Naive thymus-derived CD8-positive, alpha-beta T cell (primary cell): ENCODE results near the gene SYCE3. TPM values are rescaled to one million over a fixed set of nuclear protein-coding genes. Genes with fewer than 3 reads are reported as not detected.

Experiments
- ATAC-seq, 2 donors: fragments of 150-1000 bp; cut with Tn5 transposase in 1 of 2; sonication (Bioruptor Pico), chemical (Tn5 transposase) in 1 of 2; 1 replicate in 1 of 2; 2 replicates in 1 of 2; pipeline ENCODE4 v1.10.0; 2021; ENCODE audit warnings: mild to moderate bottlenecking in 2 of 2, moderate library complexity in 2 of 2
- POLR2A ChIA-PET: fragments of 350-600 bp; sonication (Branson Sonifier 250); formaldehyde crosslinking; loops from one replicate; lab custom pipeline; 2021; ENCODE audit warnings: antibody characterized with exemption; lab: Charles Lee
- DNase-seq, 10 donors: peaks; one replicate each; pipeline versions ENCODE4 v3.0.0 to v3.0.0-alpha.2; 2020 to 2022
- H3K27ac Mint-ChIP-seq, 10 donors: one replicate each; pipeline ENCODE4 v1.8.0; 2020 to 2022; ENCODE audit warnings: mild to moderate bottlenecking in 10 of 10, mixed read lengths in 10 of 10, moderate library complexity in 4 of 10, inconsistent platforms in 1 of 10
- H3K27me3 Mint-ChIP-seq, 5 donors: one replicate each; pipeline ENCODE4 v1.8.0; 2021 to 2022; ENCODE audit warnings: mixed read lengths in 5 of 5
- H3K36me3 Mint-ChIP-seq, 3 donors: one replicate each; pipeline ENCODE4 v1.8.0; 2020 to 2022; ENCODE audit warnings: mixed read lengths in 3 of 3, mild to moderate bottlenecking in 2 of 3, inconsistent platforms in 1 of 3
- H3K4me1 Mint-ChIP-seq, 4 donors: one replicate each; pipeline ENCODE4 v1.8.0; 2021 to 2022; ENCODE audit warnings: mixed read lengths in 4 of 4
- H3K4me3 Mint-ChIP-seq, 10 donors: one replicate each; pipeline ENCODE4 v1.8.0; 2020 to 2022; ENCODE audit warnings: mild to moderate bottlenecking in 10 of 10, mixed read lengths in 10 of 10, moderate library complexity in 6 of 10, inconsistent platforms in 1 of 10
- H3K9me3 Mint-ChIP-seq, 9 donors: one replicate each; pipeline ENCODE4 v1.8.0; 2020 to 2022; ENCODE audit warnings: mixed read lengths in 9 of 9, mild to moderate bottlenecking in 3 of 9, inconsistent platforms in 1 of 9, moderate library complexity in 1 of 9
- polyA plus RNA-seq, 3 donors: library from polyadenylated mRNA; unstranded; fragments of 300-500 nt; fragmentation: Illumina TruSeq; gene quantifications; one replicate each; pipeline ENCODE4 v1.2.3, GENCODE V29; 2021
- total RNA-seq, 8 experiments: library from RNA in 2 of 8; stranded (reverse) in 2 of 8; gene quantifications; one replicate each; pipeline ENCODE4 v1.2.3 and lab custom pipeline; 2021 to 2026

Gene SYCE3
- total and polyA plus RNA-seq, 5 experiments from 2014 or later, result not detected

- peaks cover 2 to 19% (median 15%) of the 10 kb centered on the region in 4 donors for H3K4me1 Mint-ChIP-seq
- H3K27ac Mint-ChIP-seq, result peak overlapping the region in 3 of 10 donors; percentile 29 to 92 (median 38)
- DNase-seq (no peak), ATAC-seq (no peak)
- POLR2A ChIA-PET, result interaction anchor here (0.8 to 7.9 kb wide), 7 partner anchors 13 to 254 kb away, joined by 3 to 128 read pairs (median 8); partner anchors contain the start of gene SCO2
- no peaks in the 10 kb centered on the region for H3K27me3 Mint-ChIP-seq
- H3K36me3 Mint-ChIP-seq, result peaks cover 0 to 5% (median 0%) of the 10 kb centered on the region in 3 donors
- H3K9me3 Mint-ChIP-seq, result no peaks in the 10 kb centered on the region
- peak overlapping the region; percentile 15 to 95 (median 91) for H3K4me3 Mint-ChIP-seq
These were observed 56.7 kb downstream of the SYCE3 start for GRCh38 chr22:50505776-50506610.

- POLR2A ChIA-PET, result interaction anchor here (0.6 to 7.9 kb wide), 6 partner anchors 8 to 61 kb away, joined by 3 to 128 read pairs (median 4); partner anchors contain the start of gene SCO2
- DNase-seq, result no peak
- Mint-ChIP-seq H3K27ac (peak overlapping the region in 1 of 10 donors; percentile 29), H3K9me3 (no peaks in the 10 kb centered on the region), H3K27me3 (no peaks in the 10 kb centered on the region), H3K4me3 (peak overlapping the region in 5 of 10 donors; percentile 10 to 94 (median 23)), H3K36me3 (peaks cover 0 to 5% (median 0%) of the 10 kb centered on the region in 3 donors), H3K4me1 (peaks cover 2 to 19% (median 15%) of the 10 kb centered on the region in 4 donors)
- no peak for ATAC-seq
These were observed 57.4 kb downstream of the SYCE3 start for GRCh38 chr22:50505276-50505775.

DNA sequence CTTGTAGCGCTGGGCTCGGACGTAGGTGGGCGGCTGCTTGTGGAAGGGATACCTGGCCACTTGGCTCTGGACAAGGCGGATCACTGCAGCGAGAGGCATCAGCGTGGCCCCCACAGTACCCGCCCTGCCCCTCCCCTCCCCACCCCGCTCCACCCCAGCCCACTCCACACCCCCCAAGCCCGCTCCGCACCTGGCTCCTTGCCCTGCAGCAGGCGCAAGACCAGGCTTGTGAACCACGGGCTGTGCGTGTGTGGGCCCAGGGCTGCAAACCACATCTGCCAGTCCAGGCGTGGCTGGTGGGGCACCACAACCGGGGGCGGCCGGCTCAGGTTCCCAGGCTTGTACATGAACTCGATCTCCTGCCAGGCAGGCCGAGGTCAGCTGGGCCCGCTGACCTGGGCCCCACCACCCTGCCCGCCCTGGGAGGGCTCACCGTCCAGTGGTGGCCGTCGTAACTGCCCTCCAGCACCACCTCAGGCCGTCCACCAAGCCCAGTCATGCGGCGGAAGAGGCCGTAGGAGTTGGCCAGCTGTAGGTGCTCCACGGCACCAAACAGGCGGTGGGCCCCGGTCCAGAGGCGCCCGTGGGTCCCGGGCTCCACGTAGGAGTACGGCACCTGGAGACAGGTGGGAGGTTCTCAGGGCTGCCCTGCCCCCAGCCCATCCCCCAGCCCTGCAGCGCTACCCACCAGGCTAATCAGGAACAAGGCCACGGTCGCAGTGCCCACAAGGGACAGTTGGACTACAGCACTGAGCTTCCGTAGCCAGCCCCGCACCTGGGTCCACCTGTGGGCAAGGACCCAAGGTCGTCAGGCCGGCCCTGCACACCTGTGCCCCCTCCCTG, 58.1 kb downstream of the SYCE3 start:
- Mint-ChIP-seq H3K9me3 (no peaks in the 10 kb centered on the region), H3K36me3 (peaks cover 0 to 5% (median 0%) of the 10 kb centered on the region in 3 donors), H3K27me3 (no peaks in the 10 kb centered on the region), H3K4me3 (no peak overlapping the region), H3K4me1 (peaks cover 2 to 19% (median 14%) of the 10 kb centered on the region in 4 donors), H3K27ac (no peak overlapping the region)
- no peak for DNase-seq
- ATAC-seq, result no peak
- POLR2A ChIA-PET, result interaction anchor here (0.6 to 7.9 kb wide), 5 partner anchors 8 to 60 kb away, joined by 3 to 128 read pairs (median 4); partner anchors contain the start of gene SCO2

GRCh38 chr22:50503475-50504145, 59.1 kb downstream of the SYCE3 start:
- DNase-seq, result no peak
- Mint-ChIP-seq H3K4me3 (no peak overlapping the region), H3K27me3 (no peaks in the 10 kb centered on the region), H3K27ac (no peak overlapping the region), H3K4me1 (peaks cover 2 to 10% (median 6%) of the 10 kb centered on the region in 4 donors), H3K9me3 (no peaks in the 10 kb centered on the region), H3K36me3 (peaks cover 0 to 5% (median 0%) of the 10 kb centered on the region in 3 donors)
- ATAC-seq, result no peak
- POLR2A ChIA-PET, result interaction anchor here (0.6 to 1.7 kb wide), 3 partner anchors 22 to 675 kb away, joined by 3 to 5 read pairs (median 3); partner anchors contain the start of gene SCO2

DNA sequence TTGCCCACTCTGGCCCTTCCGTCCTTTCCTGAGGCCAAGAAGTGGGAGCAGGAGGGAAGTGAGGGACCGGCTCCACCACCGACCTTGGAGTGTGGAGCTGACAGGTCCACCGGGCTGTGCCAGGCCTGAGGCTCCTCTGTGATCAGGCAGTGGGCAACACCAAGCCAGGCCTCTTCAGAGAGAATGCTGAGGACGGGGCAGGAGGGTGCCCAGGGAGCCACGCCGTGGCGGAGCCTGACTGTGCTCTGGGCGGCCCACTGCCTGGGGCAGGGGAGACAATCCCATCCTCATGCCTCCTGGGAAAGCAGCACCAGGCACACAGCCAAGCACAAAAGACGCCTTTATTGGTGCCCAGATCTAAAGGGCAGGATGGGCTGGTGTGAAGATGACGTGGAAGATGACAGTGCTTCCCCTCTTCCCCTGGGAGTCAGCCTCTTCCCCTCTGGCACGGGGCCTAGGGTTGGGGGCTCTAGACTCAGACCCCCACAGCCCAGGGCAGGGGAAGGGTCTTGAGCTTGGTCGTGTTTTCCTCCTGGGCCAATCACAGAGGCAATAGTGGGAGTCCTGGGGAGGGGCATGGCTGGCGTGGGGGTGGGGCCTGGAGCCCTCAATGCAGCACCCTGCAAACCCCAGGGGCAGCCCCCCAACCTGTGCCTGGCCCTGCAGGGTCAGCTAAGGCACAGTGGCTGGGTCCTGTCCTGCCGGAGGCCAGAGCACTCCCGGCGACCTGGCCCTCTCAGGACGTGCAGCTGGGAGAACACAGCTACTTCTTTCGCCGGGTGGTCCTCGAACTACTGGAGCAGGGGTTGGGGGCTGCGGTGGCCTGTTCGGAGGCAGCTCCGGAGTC, 59.9 kb downstream of the SYCE3 start:
- no peaks in the 10 kb centered on the region for H3K27me3 Mint-ChIP-seq
- H3K36me3 Mint-ChIP-seq, result peaks cover 0 to 5% (median 0%) of the 10 kb centered on the region in 3 donors
- ATAC-seq, result no peak
- H3K4me1 Mint-ChIP-seq, result peaks cover 2 to 11% (median 9%) of the 10 kb centered on the region in 4 donors
- no peaks in the 10 kb centered on the region for H3K9me3 Mint-ChIP-seq
- DNase-seq, result no peak
- H3K27ac Mint-ChIP-seq, result no peak overlapping the region
- H3K4me3 Mint-ChIP-seq, result no peak overlapping the region
- POLR2A ChIA-PET, result interaction anchor here (0.6 to 1.7 kb wide), 3 partner anchors 23 to 674 kb away, joined by 3 to 5 read pairs (median 3); partner anchors contain the start of gene SCO2

DNA sequence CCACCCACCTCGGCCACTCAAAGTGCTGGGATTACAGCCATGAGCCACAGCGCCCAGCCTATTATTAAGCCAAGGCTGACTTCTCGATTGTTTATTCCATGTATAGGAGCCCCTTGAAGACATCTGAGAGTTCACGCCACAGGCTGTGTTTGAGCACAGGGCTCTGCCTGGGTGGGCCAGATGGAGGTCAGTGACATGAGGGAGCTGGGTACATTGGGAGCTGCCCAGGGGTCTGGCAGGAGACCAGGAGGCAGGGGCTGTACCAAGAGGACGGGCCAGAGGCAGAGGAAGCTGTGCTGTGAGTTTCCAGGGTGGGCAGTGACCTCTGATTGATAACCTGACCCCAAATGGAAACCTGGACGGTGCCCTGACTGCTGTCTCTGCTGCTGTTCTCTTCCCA, 60.6 kb downstream of the SYCE3 start:
- POLR2A ChIA-PET, result interaction anchor here (1.7 kb wide), 1 partner anchor 23 kb away, joined by 5 read pairs; the partner anchor contains the start of gene SCO2
- ATAC-seq, result no peak
- no peak overlapping the region for H3K4me3 Mint-ChIP-seq

More for the DNA sequence above, 60.6 kb downstream of the SYCE3 start:
- no peak for DNase-seq
- peaks cover 0 to 5% (median 0%) of the 10 kb centered on the region in 3 donors for H3K36me3 Mint-ChIP-seq
- H3K27ac Mint-ChIP-seq, result no peak overlapping the region
- H3K27me3 Mint-ChIP-seq, result no peaks in the 10 kb centered on the region
- peaks cover 0 to 13% (median 6%) of the 10 kb centered on the region in 4 donors for H3K4me1 Mint-ChIP-seq
- H3K9me3 Mint-ChIP-seq, result no peaks in the 10 kb centered on the region

Other genes with a start within 250 kb of the SYCE3 start
- gene DENND6B, start 235.9 kb downstream of the SYCE3 start, total RNA-seq, result 1 to 10 TPM; 7.0 to 9.1 TPM
- gene DENND6B, start 235.9 kb downstream of the SYCE3 start, polyA plus RNA-seq, result 1 to 10 TPM in 2 of 3 donors, under 1 TPM in 1; 0.53 to 1.1 (median 1.0) TPM
- gene PPP6R2, start 219.6 kb downstream of the SYCE3 start, total RNA-seq, result 100 to 1,000 TPM in 1 of 2 experiments, 10 to 100 TPM in 1; 93.3 to 104 TPM
- gene PPP6R2, start 219.6 kb downstream of the SYCE3 start, polyA plus RNA-seq, result 10 to 100 TPM; 13.3 to 29.1 (median 17.0) TPM
- gene SBF1, start 87.9 kb downstream of the SYCE3 start, total RNA-seq, result 100 to 1,000 TPM; 221 to 222 TPM
- gene SBF1, start 87.9 kb downstream of the SYCE3 start, polyA plus RNA-seq, result 10 to 100 TPM; 17.1 to 37.4 (median 17.6) TPM
- 1 to 10 TPM; 7.7 to 8.2 TPM for gene ADM2, start 81.4 kb downstream of the SYCE3 start, total RNA-seq
- gene ADM2, start 81.4 kb downstream of the SYCE3 start, polyA plus RNA-seq, result under 1 TPM; 0.08 to 0.52 (median 0.21) TPM
- under 1 TPM in 1 of 2 experiments, not detected in 1; 0.52 TPM for gene MIOX, start 76.1 kb downstream of the SYCE3 start, total RNA-seq
- gene MIOX, start 76.1 kb downstream of the SYCE3 start, polyA plus RNA-seq, result under 1 TPM in 1 of 3 donors, not detected in 2; 0.39 TPM
- gene LMF2, start 55.2 kb downstream of the SYCE3 start, total RNA-seq, result 100 to 1,000 TPM; 120 to 128 TPM
- 10 to 100 TPM; 15.1 to 19.6 (median 17.6) TPM for gene LMF2, start 55.2 kb downstream of the SYCE3 start, polyA plus RNA-seq
- gene NCAPH2, start 54.7 kb downstream of the SYCE3 start, total RNA-seq, result 10 to 100 TPM; 77.9 to 81.9 TPM
- gene NCAPH2, start 54.7 kb downstream of the SYCE3 start, polyA plus RNA-seq, result 10 to 100 TPM; 34.8 to 41.5 (median 40.1) TPM
- 1 to 10 TPM in 1 of 2 experiments, not detected in 1; 2.7 TPM for gene SCO2, start 37.3 kb downstream of the SYCE3 start, total RNA-seq
- gene SCO2, start 37.3 kb downstream of the SYCE3 start, polyA plus RNA-seq, result 1 to 10 TPM; 4.0 to 8.3 (median 6.8) TPM
- gene TYMP, start 32.9 kb downstream of the SYCE3 start, total RNA-seq, result 1 to 10 TPM; 2.1 to 3.4 TPM
- gene TYMP, start 32.9 kb downstream of the SYCE3 start, polyA plus RNA-seq, result 1 to 10 TPM; 1.9 to 5.5 (median 3.1) TPM
- gene KLHDC7B, start 17.0 kb downstream of the SYCE3 start, total RNA-seq, result 1 to 10 TPM; 5.7 to 6.2 TPM
- 1 to 10 TPM; 5.3 to 7.9 (median 6.5) TPM for gene KLHDC7B, start 17.0 kb downstream of the SYCE3 start, polyA plus RNA-seq
- 10 to 100 TPM; 94.7 to 97.5 TPM for gene CPT1B, start 15.5 kb upstream of the SYCE3 start, total RNA-seq
- 1 to 10 TPM in 1 of 3 donors, under 1 TPM in 1, not detected in 1; 0.23 to 1.3 TPM for gene CPT1B, start 15.5 kb upstream of the SYCE3 start, polyA plus RNA-seq
- 100 to 1,000 TPM; 205 to 215 TPM for gene CHKB, start 19.9 kb upstream of the SYCE3 start, total RNA-seq
- 10 to 100 TPM; 23.0 to 26.9 (median 25.1) TPM for gene CHKB, start 19.9 kb upstream of the SYCE3 start, polyA plus RNA-seq
- under 1 TPM; 0.22 to 0.62 TPM for gene MAPK8IP2, start 37.9 kb upstream of the SYCE3 start, total RNA-seq
- not detected for gene MAPK8IP2, start 37.9 kb upstream of the SYCE3 start, polyA plus RNA-seq
- gene ARSA, start 65.2 kb upstream of the SYCE3 start, total RNA-seq, result 10 to 100 TPM; 88.4 to 88.9 TPM
- gene ARSA, start 65.2 kb upstream of the SYCE3 start, polyA plus RNA-seq, result 1 to 10 TPM; 7.2 to 9.3 (median 7.3) TPM
- gene SHANK3, start 109.9 kb upstream of the SYCE3 start, total RNA-seq, result under 1 TPM in 1 of 2 experiments, not detected in 1; 0.05 TPM
- not detected for gene SHANK3, start 109.9 kb upstream of the SYCE3 start, polyA plus RNA-seq
- gene ACR, start 175.3 kb upstream of the SYCE3 start, total RNA-seq, result not detected
- gene ACR, start 175.3 kb upstream of the SYCE3 start, polyA plus RNA-seq, result not detected
- gene RABL2B, start 220.7 kb upstream of the SYCE3 start, total RNA-seq, result 10 to 100 TPM; 70.2 to 71.9 TPM
- gene RABL2B, start 220.7 kb upstream of the SYCE3 start, polyA plus RNA-seq, result 10 to 100 TPM; 22.0 to 26.3 (median 22.1) TPM